WTC11 (cell line): ENCODE measurements around the gene PLXNA2. TPM values are rescaled to one million over a fixed set of nuclear protein-coding genes. Genes with fewer than 3 reads are reported as not detected.

Experiments
- ATAC-seq: fragments of 200-7000 bp; cut with Tn5 transposase; 2 replicates; pipeline ENCODE4 v1.10.0; 2021; ENCODE audit warnings: mild to moderate bottlenecking, moderate library complexity
- CTCF ChIA-PET: fragments of 300-600 bp; sonication (Branson Sonifier 250); formaldehyde crosslinking; loops from one replicate; lab custom pipeline; 2021; ENCODE audit warnings: antibody characterized with exemption; lab: Charles Lee
- POLR2A ChIA-PET: fragments of 350-600 bp; sonication (Branson Sonifier 250); formaldehyde crosslinking; loops from one replicate; lab custom pipeline; 2021; ENCODE audit warnings: antibody characterized with exemption; lab: Charles Lee
- DNase-seq: peaks from one replicate; pipeline ENCODE4 v3.0.0; 2021; ENCODE audit warnings: low spot score
- H3K27ac Mint-ChIP-seq: 2 replicates; pipeline ENCODE4 v1.8.0; 2021; ENCODE audit warnings: mixed read lengths
- H3K27me3 Mint-ChIP-seq: 2 replicates; pipeline ENCODE4 v1.8.0; 2021; ENCODE audit warnings: low read depth, mild to moderate bottlenecking, moderate library complexity, mixed read lengths
- H3K36me3 Mint-ChIP-seq: 2 replicates; pipeline ENCODE4 v1.8.0; 2021; ENCODE audit warnings: mixed read lengths
- H3K4me1 Mint-ChIP-seq: 2 replicates; pipeline ENCODE4 v1.8.0; 2022; ENCODE audit warnings: mixed read lengths
- H3K4me3 Mint-ChIP-seq: 2 replicates; pipeline ENCODE4 v1.8.0; 2021; ENCODE audit warnings: mild to moderate bottlenecking, moderate library complexity, mixed read lengths
- H3K9me3 Mint-ChIP-seq: 2 replicates; pipeline ENCODE4 v1.8.0; 2021; ENCODE audit warnings: mixed read lengths
- CBFB ChIP-seq: sonication (generic); formaldehyde crosslinking; IDR thresholded peaks from 2 replicates; pipeline ENCODE4 v1.8.1; 2022; ENCODE audit warnings: mild to moderate bottlenecking, low read depth, missing genetic modification reagents
- ELF4 ChIP-seq: sonication (generic); formaldehyde crosslinking; IDR thresholded peaks from 2 replicates; pipeline ENCODE4 v1.8.1; 2022; ENCODE audit warnings: low read depth, mild to moderate bottlenecking, moderate library complexity, missing genetic modification reagents
- IRF2 ChIP-seq: sonication (generic); formaldehyde crosslinking; IDR thresholded peaks from 2 replicates; pipeline ENCODE4 v1.8.0; 2022; ENCODE audit warnings: low read depth, missing genetic modification reagents, borderline replicate concordance
- JUN ChIP-seq: sonication (generic); formaldehyde crosslinking; IDR thresholded peaks from 2 replicates; pipeline ENCODE4 v1.8.0; 2023; ENCODE audit warnings: mild to moderate bottlenecking, missing genetic modification reagents
- MXD4 ChIP-seq: fragments of 250-450 bp; sonication (Bioruptor Pico); IDR thresholded peaks from 2 replicates; pipeline ENCODE4 v1.8.0; 2021; ENCODE audit warnings: mild to moderate bottlenecking, moderate library complexity, borderline replicate concordance
- MYBL2 ChIP-seq: sonication (generic); formaldehyde crosslinking; IDR thresholded peaks from 2 replicates; pipeline ENCODE4 v1.8.1; 2023; ENCODE audit warnings: mild to moderate bottlenecking, moderate library complexity, missing genetic modification reagents
- RELA ChIP-seq: sonication (generic); formaldehyde crosslinking; IDR thresholded peaks from 2 replicates; pipeline ENCODE4 v1.8.1; 2022; ENCODE audit warnings: missing genetic modification reagents, mild to moderate bottlenecking, borderline replicate concordance
- ZNF121 ChIP-seq: sonication (generic); formaldehyde crosslinking; IDR thresholded peaks from 2 replicates; pipeline ENCODE4 v1.8.0; 2023; ENCODE audit warnings: missing genetic modification reagents
- ZNF317 ChIP-seq: sonication (generic); formaldehyde crosslinking; IDR thresholded peaks from 2 replicates; pipeline ENCODE4 v1.8.1; 2023; ENCODE audit warnings: low read depth, mild to moderate bottlenecking, moderate library complexity, missing genetic modification reagents, borderline replicate concordance
- total RNA-seq: library from RNA; stranded (reverse); gene quantifications from 3 replicates; pipeline ENCODE4 v1.2.3, GENCODE V29; 2021
- TF ChIP-seq, protein P1 (sequence below): sonication (generic); formaldehyde crosslinking; IDR thresholded peaks from 2 replicates; pipeline ENCODE4 v1.8.1; 2023; ENCODE audit warnings: mild to moderate bottlenecking, moderate library complexity, missing genetic modification reagents
- TF ChIP-seq, protein P2 (sequence below): sonication (generic); formaldehyde crosslinking; conservative IDR thresholded peaks from 2 replicates; pipeline ENCODE4 v1.8.1; 2023; ENCODE audit warnings: mild to moderate bottlenecking, low read depth, missing genetic modification reagents, moderate library complexity
- TF ChIP-seq, protein P3 (sequence below): sonication (generic); formaldehyde crosslinking; IDR thresholded peaks from 2 replicates; pipeline ENCODE4 v1.8.1; 2022; ENCODE audit warnings: mild to moderate bottlenecking, moderate library complexity, missing genetic modification reagents
- TF ChIP-seq, protein P4 (sequence below): sonication (generic); formaldehyde crosslinking; IDR thresholded peaks from 2 replicates; pipeline ENCODE4 v1.8.1; 2023; ENCODE audit warnings: mild to moderate bottlenecking, missing genetic modification reagents, moderate library complexity
- TF ChIP-seq, protein P5 (sequence below): fragments of 250-450 bp; sonication (Bioruptor Pico); IDR thresholded peaks from 2 replicates; pipeline ENCODE4 v1.9.0; 2021; ENCODE audit warnings: mild to moderate bottlenecking
- TF ChIP-seq, protein P6 (sequence below): sonication (generic); formaldehyde crosslinking; IDR thresholded peaks from 2 replicates; pipeline ENCODE4 v1.8.1; 2023; ENCODE audit warnings: mild to moderate bottlenecking, missing genetic modification reagents, moderate library complexity
- TF ChIP-seq, protein P7 (sequence below): sonication (generic); formaldehyde crosslinking; IDR thresholded peaks from 2 replicates; pipeline ENCODE4 v1.8.0; 2022; ENCODE audit warnings: missing genetic modification reagents

Gene PLXNA2
- total RNA-seq, 1 experiment from 2014 or later, result 4.2 TPM

DNA sequence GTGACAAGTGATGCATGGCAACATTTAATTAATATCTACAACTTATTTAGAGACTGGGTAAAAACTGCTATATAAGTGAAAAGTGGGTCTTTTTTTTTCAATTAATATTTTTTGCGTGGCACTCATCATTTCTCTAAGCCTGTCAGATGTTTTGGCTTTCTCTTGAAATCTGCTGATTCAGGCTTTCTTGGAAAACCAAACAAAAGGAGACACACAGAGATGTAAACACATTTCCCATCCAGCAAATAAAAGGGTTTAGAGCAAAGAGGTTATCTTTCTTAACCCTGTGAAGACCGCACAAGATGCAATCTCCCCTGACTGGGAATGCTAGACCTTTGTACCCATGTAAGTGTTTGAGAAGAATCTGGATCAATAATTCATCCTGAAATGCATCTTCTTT is 48.7 kb upstream of the PLXNA2 start (continued):
- TF ChIP-seq, protein P1, sequence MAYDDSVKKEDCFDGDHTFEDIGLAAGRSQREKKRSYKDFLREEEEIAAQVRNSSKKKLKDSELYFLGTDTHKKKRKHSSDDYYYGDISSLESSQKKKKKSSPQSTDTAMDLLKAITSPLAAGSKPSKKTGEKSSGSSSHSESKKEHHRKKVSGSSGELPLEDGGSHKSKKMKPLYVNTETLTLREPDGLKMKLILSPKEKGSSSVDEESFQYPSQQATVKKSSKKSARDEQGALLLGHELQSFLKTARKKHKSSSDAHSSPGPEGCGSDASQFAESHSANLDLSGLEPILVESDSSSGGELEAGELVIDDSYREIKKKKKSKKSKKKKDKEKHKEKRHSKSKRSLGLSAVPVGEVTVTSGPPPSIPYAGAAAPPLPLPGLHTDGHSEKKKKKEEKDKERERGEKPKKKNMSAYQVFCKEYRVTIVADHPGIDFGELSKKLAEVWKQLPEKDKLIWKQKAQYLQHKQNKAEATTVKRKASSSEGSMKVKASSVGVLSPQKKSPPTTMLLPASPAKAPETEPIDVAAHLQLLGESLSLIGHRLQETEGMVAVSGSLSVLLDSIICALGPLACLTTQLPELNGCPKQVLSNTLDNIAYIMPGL, result no peak
- TF ChIP-seq, protein P2, sequence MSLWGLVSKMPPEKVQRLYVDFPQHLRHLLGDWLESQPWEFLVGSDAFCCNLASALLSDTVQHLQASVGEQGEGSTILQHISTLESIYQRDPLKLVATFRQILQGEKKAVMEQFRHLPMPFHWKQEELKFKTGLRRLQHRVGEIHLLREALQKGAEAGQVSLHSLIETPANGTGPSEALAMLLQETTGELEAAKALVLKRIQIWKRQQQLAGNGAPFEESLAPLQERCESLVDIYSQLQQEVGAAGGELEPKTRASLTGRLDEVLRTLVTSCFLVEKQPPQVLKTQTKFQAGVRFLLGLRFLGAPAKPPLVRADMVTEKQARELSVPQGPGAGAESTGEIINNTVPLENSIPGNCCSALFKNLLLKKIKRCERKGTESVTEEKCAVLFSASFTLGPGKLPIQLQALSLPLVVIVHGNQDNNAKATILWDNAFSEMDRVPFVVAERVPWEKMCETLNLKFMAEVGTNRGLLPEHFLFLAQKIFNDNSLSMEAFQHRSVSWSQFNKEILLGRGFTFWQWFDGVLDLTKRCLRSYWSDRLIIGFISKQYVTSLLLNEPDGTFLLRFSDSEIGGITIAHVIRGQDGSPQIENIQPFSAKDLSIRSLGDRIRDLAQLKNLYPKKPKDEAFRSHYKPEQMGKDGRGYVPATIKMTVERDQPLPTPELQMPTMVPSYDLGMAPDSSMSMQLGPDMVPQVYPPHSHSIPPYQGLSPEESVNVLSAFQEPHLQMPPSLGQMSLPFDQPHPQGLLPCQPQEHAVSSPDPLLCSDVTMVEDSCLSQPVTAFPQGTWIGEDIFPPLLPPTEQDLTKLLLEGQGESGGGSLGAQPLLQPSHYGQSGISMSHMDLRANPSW (CRISPR knock-in tag), result no peak
- TF ChIP-seq RELA (CRISPR knock-in tag), result no peak
- TF ChIP-seq, protein P3, sequence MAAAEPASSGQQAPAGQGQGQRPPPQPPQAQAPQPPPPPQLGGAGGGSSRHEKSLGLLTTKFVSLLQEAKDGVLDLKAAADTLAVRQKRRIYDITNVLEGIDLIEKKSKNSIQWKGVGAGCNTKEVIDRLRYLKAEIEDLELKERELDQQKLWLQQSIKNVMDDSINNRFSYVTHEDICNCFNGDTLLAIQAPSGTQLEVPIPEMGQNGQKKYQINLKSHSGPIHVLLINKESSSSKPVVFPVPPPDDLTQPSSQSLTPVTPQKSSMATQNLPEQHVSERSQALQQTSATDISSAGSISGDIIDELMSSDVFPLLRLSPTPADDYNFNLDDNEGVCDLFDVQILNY (CRISPR knock-in tag), result no peak
- TF ChIP-seq, protein P4, sequence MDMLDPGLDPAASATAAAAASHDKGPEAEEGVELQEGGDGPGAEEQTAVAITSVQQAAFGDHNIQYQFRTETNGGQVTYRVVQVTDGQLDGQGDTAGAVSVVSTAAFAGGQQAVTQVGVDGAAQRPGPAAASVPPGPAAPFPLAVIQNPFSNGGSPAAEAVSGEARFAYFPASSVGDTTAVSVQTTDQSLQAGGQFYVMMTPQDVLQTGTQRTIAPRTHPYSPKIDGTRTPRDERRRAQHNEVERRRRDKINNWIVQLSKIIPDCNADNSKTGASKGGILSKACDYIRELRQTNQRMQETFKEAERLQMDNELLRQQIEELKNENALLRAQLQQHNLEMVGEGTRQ (CRISPR knock-in tag), result no peak
- TF ChIP-seq ZNF317 (CRISPR knock-in tag), result no peak
- TF ChIP-seq IRF2 (CRISPR knock-in tag), result no peak

DNA sequence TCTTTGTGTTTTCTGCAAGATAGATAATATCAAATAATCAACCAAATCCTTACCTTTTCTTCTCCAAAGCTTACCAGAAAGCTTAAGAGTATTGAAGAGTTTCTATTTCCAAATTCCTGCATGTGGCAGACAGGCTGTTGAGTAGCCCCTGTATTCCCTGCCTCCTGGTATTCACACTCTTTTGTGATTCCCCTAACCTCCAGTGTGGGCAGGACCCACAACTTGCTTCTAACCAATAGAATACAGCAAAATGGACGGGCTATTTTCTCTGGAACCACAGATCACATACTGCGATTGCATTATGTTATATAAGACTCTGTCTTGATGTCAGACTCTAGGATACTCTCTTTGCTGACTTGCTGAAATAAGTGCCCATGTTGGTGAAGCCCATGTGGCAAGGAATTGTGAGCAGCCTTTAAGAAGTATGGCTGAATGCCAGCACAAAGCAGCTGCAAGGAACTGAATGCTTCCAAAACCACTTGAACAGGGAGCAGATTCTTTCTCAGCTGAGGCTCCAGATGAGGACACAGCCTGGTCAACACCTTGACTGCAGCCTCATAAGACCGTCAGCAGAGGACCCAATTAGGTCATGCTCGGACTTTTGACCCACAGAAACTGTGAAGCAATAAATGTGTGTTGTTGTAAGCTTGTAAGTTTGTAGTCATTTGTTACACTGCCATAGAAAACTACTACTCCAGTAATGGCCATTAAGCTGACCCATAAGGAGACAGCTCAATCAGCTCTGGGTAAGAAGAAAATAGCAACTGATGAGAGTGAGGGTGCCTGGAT is 47.9 kb upstream of the PLXNA2 start:
- Mint-ChIP-seq H3K27ac (no peak overlapping the region), H3K4me3 (no peak overlapping the region)
- DNase-seq, result no peak

More for the DNA sequence above, 47.9 kb upstream of the PLXNA2 start:
- TF ChIP-seq IRF2 (CRISPR knock-in tag) (no peak), CBFB (CRISPR knock-in tag) (no peak), ZNF121 (CRISPR knock-in tag) (no peak), MYBL2 (CRISPR knock-in tag) (no peak), ELF4 (CRISPR knock-in tag) (no peak), JUN (CRISPR knock-in tag) (no peak), MXD4 (no peak)
- TF ChIP-seq, protein P5, sequence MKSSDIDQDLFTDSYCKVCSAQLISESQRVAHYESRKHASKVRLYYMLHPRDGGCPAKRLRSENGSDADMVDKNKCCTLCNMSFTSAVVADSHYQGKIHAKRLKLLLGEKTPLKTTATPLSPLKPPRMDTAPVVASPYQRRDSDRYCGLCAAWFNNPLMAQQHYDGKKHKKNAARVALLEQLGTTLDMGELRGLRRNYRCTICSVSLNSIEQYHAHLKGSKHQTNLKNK, result no peak
- TF ChIP-seq, protein P6, sequence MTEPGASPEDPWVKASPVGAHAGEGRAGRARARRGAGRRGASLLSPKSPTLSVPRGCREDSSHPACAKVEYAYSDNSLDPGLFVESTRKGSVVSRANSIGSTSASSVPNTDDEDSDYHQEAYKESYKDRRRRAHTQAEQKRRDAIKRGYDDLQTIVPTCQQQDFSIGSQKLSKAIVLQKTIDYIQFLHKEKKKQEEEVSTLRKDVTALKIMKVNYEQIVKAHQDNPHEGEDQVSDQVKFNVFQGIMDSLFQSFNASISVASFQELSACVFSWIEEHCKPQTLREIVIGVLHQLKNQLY, result no peak
- TF ChIP-seq, protein P7, sequence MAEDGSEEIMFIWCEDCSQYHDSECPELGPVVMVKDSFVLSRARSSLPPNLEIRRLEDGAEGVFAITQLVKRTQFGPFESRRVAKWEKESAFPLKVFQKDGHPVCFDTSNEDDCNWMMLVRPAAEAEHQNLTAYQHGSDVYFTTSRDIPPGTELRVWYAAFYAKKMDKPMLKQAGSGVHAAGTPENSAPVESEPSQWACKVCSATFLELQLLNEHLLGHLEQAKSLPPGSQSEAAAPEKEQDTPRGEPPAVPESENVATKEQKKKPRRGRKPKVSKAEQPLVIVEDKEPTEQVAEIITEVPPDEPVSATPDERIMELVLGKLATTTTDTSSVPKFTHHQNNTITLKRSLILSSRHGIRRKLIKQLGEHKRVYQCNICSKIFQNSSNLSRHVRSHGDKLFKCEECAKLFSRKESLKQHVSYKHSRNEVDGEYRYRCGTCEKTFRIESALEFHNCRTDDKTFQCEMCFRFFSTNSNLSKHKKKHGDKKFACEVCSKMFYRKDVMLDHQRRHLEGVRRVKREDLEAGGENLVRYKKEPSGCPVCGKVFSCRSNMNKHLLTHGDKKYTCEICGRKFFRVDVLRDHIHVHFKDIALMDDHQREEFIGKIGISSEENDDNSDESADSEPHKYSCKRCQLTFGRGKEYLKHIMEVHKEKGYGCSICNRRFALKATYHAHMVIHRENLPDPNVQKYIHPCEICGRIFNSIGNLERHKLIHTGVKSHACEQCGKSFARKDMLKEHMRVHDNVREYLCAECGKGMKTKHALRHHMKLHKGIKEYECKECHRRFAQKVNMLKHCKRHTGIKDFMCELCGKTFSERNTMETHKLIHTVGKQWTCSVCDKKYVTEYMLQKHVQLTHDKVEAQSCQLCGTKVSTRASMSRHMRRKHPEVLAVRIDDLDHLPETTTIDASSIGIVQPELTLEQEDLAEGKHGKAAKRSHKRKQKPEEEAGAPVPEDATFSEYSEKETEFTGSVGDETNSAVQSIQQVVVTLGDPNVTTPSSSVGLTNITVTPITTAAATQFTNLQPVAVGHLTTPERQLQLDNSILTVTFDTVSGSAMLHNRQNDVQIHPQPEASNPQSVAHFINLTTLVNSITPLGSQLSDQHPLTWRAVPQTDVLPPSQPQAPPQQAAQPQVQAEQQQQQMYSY (CRISPR knock-in tag), result no peak
- TF ChIP-seq, protein P4 (CRISPR knock-in tag), result no peak
- TF ChIP-seq, protein P1, result no peak
- TF ChIP-seq, all 79 proteins: peak for 0
- ChIA-PET POLR2A (interaction anchor here (0.6 kb wide), 1 partner anchor 27 kb away, joined by 3 read pairs; no protein-coding TSS in a partner anchor), CTCF (no interaction called here)
- peak; percentile 75 for ATAC-seq
- Mint-ChIP-seq H3K9me3 (no peaks in the 10 kb centered on the region), H3K36me3 (no peaks in the 10 kb centered on the region), H3K4me1 (peaks cover 27% of the 10 kb centered on the region), H3K27me3 (peaks cover 5% of the 10 kb centered on the region; the same call in 1 of the 2 replicates)
